Measurements from ENCODE around the gene TMOD1. TPM values are rescaled to one million over a fixed set of nuclear protein-coding genes. Genes with fewer than 3 reads are reported as not detected.

TMOD1 gene
- total RNA-seq, 2 donors from 2014 or later = 7.0 to 8.0 TPM

DNA sequence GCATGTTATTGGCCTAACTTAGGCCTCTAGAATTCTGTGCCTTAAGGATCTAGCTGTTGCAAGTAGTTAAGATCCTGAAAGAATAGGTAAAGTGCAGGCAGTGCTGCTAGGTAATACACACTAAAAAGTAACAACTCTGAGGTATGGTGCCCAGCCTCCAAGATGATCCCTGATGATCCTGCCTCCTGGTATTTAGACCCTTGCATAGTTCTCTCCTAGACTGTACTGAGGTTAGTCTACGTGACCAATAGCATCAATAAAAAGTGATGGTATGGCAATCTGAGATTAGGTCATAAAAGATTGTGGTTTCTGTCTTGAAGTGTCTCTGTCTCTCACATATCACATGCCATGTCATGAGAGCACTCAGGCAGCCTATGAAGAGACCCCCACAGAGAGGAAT, 122.5 kb downstream of the TMOD1 start:
- no peak for DNase-seq (ENCODE audit: low spot score)
- H3K36me3 ChIP-seq = no peaks in the 10 kb centered on the region
- TF ChIP-seq POLR2AphosphoS5 (IDR thresholded peaks at IDR 0.05) (no peak), POLR2A (IDR thresholded peaks at IDR 0.05) (no peak)
- TF ChIP-seq, protein P1, sequence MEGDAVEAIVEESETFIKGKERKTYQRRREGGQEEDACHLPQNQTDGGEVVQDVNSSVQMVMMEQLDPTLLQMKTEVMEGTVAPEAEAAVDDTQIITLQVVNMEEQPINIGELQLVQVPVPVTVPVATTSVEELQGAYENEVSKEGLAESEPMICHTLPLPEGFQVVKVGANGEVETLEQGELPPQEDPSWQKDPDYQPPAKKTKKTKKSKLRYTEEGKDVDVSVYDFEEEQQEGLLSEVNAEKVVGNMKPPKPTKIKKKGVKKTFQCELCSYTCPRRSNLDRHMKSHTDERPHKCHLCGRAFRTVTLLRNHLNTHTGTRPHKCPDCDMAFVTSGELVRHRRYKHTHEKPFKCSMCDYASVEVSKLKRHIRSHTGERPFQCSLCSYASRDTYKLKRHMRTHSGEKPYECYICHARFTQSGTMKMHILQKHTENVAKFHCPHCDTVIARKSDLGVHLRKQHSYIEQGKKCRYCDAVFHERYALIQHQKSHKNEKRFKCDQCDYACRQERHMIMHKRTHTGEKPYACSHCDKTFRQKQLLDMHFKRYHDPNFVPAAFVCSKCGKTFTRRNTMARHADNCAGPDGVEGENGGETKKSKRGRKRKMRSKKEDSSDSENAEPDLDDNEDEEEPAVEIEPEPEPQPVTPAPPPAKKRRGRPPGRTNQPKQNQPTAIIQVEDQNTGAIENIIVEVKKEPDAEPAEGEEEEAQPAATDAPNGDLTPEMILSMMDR (IDR thresholded peaks at IDR 0.05) = no peak
- H3K4me3 ChIP-seq = no peak overlapping the region
- H3K4me1 ChIP-seq (replicated peaks) = no peaks in the 10 kb centered on the region
- WGBS = 95% methylated on average over 1 of the region's 1 CpG
- H3K9me3 ChIP-seq = no peaks in the 10 kb centered on the region
- no peaks in the 10 kb centered on the region for H3K27me3 ChIP-seq (replicated peaks; ENCODE audit: insufficient read depth)
- intact Hi-C loops (cut with DNase I) = no loop called here
- no peak overlapping the region for H3K27ac ChIP-seq

DNA sequence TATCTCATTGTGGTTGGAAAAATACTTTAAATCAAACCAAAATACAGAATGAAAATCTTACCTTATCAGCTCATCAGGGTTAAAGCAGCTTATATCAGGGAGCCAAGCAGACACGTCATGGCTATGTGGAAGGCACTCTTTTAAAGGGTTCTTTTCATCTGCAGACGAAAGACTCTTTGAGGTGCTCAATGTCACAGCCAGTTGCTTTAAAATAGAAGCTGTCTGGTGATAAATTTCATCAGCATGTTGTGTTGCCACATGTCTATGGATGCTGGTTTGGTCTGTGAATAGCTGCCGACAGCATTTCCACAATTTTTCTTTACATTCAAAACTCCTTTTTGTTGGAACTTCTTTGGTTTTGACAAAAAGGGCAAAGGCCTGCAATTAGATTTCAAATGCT, 124.2 kb downstream of the TMOD1 start:
- H3K36me3 ChIP-seq = no peaks in the 10 kb centered on the region

DNA sequence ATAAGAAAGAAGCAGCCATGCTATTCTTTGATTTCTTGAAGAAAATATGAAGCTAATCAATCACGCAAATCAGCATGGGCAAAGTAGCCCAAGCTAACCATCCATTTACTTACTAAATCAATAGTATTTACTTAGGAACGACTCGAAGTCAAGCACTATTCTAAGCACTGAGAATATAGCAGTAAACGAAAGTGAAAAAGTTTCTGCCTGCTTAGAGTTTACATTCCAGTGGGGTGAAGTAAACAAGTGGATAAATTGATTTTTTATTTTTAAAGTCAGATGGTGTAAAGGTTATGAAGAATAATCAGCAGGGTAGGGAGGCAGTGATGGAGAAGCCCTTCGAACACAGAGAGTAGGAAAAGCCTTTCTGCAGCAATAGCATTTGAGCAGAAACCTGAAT, 126.2 kb downstream of the TMOD1 start:
- intact Hi-C loops (cut with DNase I) = no loop called here
- DNase-seq (ENCODE audit: low spot score) = no peak
- no peaks in the 10 kb centered on the region for H3K36me3 ChIP-seq
- H3K9me3 ChIP-seq = no peaks in the 10 kb centered on the region
- no peak overlapping the region for H3K4me3 ChIP-seq
- no peaks in the 10 kb centered on the region for H3K27me3 ChIP-seq (replicated peaks; ENCODE audit: insufficient read depth)
- TF ChIP-seq, protein P1 (IDR thresholded peaks at IDR 0.05) = no peak
- TF ChIP-seq POLR2A (IDR thresholded peaks at IDR 0.05) (no peak), POLR2AphosphoS5 (IDR thresholded peaks at IDR 0.05) (no peak)
- no peak overlapping the region for H3K27ac ChIP-seq
- no peaks in the 10 kb centered on the region for H3K4me1 ChIP-seq (replicated peaks)
- WGBS = 76% methylated on average over 5 of the region's 5 CpGs

More for the DNA sequence above, 124.2 kb downstream of the TMOD1 start:
- Histone ChIP-seq H3K27me3 (replicated peaks; ENCODE audit: insufficient read depth) (no peaks in the 10 kb centered on the region), H3K27ac (no peak overlapping the region), H3K9me3 (no peaks in the 10 kb centered on the region), H3K4me1 (replicated peaks) (no peaks in the 10 kb centered on the region), H3K4me3 (no peak overlapping the region)
- TF ChIP-seq POLR2A (IDR thresholded peaks at IDR 0.05) = no peak
- TF ChIP-seq, protein P1 (IDR thresholded peaks at IDR 0.05) = no peak
- no peak for TF ChIP-seq POLR2AphosphoS5 (IDR thresholded peaks at IDR 0.05)
- WGBS = 56% methylated on average over 3 of the region's 3 CpGs
- intact Hi-C loops (cut with DNase I) = no loop called here
- no peak for DNase-seq (ENCODE audit: low spot score)

DNA sequence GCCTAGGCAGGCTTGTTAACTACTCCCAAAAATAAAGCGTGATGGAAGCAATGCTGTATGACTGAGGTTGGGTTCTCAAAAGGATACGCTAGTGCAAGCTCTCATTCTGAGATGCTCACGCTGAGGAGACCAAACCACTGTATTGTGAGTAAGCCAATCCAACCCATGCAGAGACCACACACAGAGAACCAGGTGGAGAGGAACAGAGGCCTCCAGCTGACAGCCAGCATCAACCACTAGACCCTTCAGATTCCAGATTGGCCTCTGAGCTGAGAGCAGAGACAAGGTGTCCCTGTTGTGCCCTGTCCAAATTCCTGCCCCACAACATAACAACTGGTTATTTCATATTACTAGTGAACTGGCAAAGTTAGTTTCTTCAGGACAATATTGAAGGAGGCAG, 127.2 kb downstream of the TMOD1 start:
- H3K36me3 ChIP-seq = no peaks in the 10 kb centered on the region
- WGBS = 79% methylated on average over 3 of the region's 3 CpGs
- no peaks in the 10 kb centered on the region for H3K27me3 ChIP-seq (replicated peaks; ENCODE audit: insufficient read depth)
- TF ChIP-seq POLR2AphosphoS5 (IDR thresholded peaks at IDR 0.05) = no peak
- H3K27ac ChIP-seq = no peak overlapping the region
- H3K4me3 ChIP-seq = no peak overlapping the region
- intact Hi-C loops (cut with DNase I) = no loop called here
- H3K9me3 ChIP-seq = no peaks in the 10 kb centered on the region
- H3K4me1 ChIP-seq (replicated peaks) = no peaks in the 10 kb centered on the region
- DNase-seq (ENCODE audit: low spot score) = no peak

DNA sequence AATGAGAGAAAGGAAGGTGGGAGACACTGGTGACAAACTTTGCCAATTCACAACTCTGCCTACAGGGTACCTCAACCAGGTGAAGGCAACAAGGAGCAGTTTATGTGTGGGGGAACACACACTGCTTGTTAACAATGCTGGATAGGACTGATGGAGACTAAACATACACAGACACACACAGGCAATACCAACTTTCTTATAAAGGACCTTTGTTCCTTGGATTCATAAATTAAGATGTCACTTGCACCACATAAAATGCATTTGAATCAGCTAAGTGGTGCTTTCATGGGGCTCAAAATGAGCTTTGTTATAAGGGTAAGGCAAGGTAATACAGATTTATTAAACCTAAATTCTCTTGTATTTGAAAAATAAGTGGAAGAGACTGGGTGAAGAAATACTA, 127.7 kb downstream of the TMOD1 start:
- intact Hi-C loops (cut with DNase I) = no loop called here
- Histone ChIP-seq H3K9me3 (no peaks in the 10 kb centered on the region), H3K4me1 (replicated peaks) (no peaks in the 10 kb centered on the region), H3K36me3 (no peaks in the 10 kb centered on the region), H3K27me3 (replicated peaks; ENCODE audit: insufficient read depth) (no peaks in the 10 kb centered on the region), H3K4me3 (no peak overlapping the region), H3K27ac (no peak overlapping the region)
- DNase-seq (ENCODE audit: low spot score) = no peak
- no peak for TF ChIP-seq POLR2A (IDR thresholded peaks at IDR 0.05)
- TF ChIP-seq, protein P1 (IDR thresholded peaks at IDR 0.05) = no peak
- no peak for TF ChIP-seq POLR2AphosphoS5 (IDR thresholded peaks at IDR 0.05)
